Measurements from ENCODE around the gene SLC35E1.

DNA sequence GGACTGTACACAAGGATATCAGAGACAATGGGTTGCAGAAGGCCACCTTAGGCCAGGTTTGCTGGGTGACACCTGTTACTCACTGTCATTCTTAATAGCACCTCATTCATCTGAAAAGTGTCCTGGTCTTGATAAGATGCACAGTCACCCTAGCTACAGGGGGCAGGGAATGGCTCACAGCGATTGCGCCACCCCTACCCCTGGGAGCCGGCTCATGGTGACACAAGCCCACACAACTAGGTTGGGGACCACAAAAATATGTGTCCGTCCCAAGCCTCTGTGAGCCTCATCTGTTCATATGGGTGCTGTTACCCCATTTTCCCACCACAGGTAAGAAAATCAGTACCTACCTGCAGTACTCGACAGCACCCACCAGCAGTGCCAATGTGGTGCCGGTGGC is 32.4 kb upstream of the SLC35E1 start:
- TF ChIP-seq TP53 (CRISPR knock-in tag; IDR thresholded peaks at IDR 0.05) (no peak), PRDM15 (CRISPR knock-in tag; IDR thresholded peaks at IDR 0.05) (no peak)
- TF ChIP-seq, protein P1, sequence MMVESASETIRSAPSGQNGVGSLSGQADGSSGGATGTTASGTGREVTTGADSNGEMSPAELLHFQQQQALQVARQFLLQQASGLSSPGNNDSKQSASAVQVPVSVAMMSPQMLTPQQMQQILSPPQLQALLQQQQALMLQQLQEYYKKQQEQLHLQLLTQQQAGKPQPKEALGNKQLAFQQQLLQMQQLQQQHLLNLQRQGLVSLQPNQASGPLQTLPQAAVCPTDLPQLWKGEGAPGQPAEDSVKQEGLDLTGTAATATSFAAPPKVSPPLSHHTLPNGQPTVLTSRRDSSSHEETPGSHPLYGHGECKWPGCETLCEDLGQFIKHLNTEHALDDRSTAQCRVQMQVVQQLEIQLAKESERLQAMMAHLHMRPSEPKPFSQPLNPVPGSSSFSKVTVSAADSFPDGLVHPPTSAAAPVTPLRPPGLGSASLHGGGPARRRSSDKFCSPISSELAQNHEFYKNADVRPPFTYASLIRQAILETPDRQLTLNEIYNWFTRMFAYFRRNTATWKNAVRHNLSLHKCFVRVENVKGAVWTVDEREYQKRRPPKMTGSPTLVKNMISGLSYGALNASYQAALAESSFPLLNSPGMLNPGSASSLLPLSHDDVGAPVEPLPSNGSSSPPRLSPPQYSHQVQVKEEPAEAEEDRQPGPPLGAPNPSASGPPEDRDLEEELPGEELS (CRISPR knock-in tag; IDR thresholded peaks at IDR 0.05) = no peak
